ENCODE results near the gene GPATCH1. TPM values are rescaled to one million over a fixed set of nuclear protein-coding genes. Genes with fewer than 3 reads are reported as not detected.
"Not testable (repeated sequence)": the region's sequence is repeated elsewhere in the genome, so short reads cannot be mapped to it uniquely, and the experiment has no call there.

Gene GPATCH1
- total and polyA plus RNA-seq, 2 of the 4 experiments (the other 2 are of a cell fraction): 5.1 to 7.5 TPM

GRCh38 chr19:33126712-33127111 lies 45.7 kb downstream of the GPATCH1 start:
- H2BK15ac ChIP-seq (ENCODE audit: low read depth, low read length); DNase-seq; H3K79me1 ChIP-seq (ENCODE audit: low read depth in 1 of 2, low read length in 2 of 2); H2BK120ac ChIP-seq (ENCODE audit: low read depth, low read length); H2AK9ac ChIP-seq (replicated peaks; ENCODE audit: low read depth, low read length, poor library complexity); H4K20me1 ChIP-seq (ENCODE audit: insufficient read depth, low read length); H3K4me3 ChIP-seq (ENCODE audit: insufficient read depth, low read depth, low read length); H3K4me2 ChIP-seq (ENCODE audit: low read depth, low read length); H3K9me1 ChIP-seq (ENCODE audit: insufficient read depth, low read length); H3K18ac ChIP-seq (ENCODE audit: low read depth, low read length); H2BK5ac ChIP-seq (ENCODE audit: low read depth, low read length, poor library complexity, severe bottlenecking); H4K91ac ChIP-seq (ENCODE audit: insufficient read depth, low read depth, low read length); H3K9ac ChIP-seq (ENCODE audit: low read depth, low read length); in situ Hi-C loops (cut with MboI; ENCODE audit: low sequenced_read_pairs); H3K27ac ChIP-seq (ENCODE audit: insufficient read depth, low read length); H3K23ac ChIP-seq (ENCODE audit: low read depth, low read length); H4K5ac ChIP-seq (ENCODE audit: low read depth, low read length); H3K14ac ChIP-seq (replicated peaks; ENCODE audit: low read depth, low read length); H3K9me3 ChIP-seq (ENCODE audit: control insufficient read depth, insufficient read depth, low read length); BruUV-seq (replicated peaks); H3K4ac ChIP-seq (ENCODE audit: low read depth, low read length); H3K27me3 ChIP-seq (ENCODE audit: control insufficient read depth, insufficient read depth, low read length); H2AFZ ChIP-seq (replicated peaks; ENCODE audit: low read length, poor library complexity); H4K8ac ChIP-seq (ENCODE audit: low read depth in 2 of 2, low read length in 2 of 2); ATAC-seq (ENCODE audit: low read depth); POLR2A ChIA-PET (ENCODE audit: unreplicated experiment); H3K56ac ChIP-seq (ENCODE audit: extremely low read depth, insufficient read depth, low read length); dilution Hi-C loops (cut with HindIII; ENCODE audit: low sequenced_read_pairs, unreplicated experiment); H2AK5ac ChIP-seq (ENCODE audit: low read depth, low read length); H3K4me1 ChIP-seq (ENCODE audit: control insufficient read depth, insufficient read depth, low read length); H2BK20ac ChIP-seq (ENCODE audit: low read depth, low read length): not testable (repeated sequence)
- intact Hi-C loops (cut with micrococcal nuclease): loop anchor here (1.0 to 10.0 kb wide), 3 partner anchors 50 to 648 kb away; no protein-coding TSS in a partner anchor
- H3K36me3 ChIP-seq (ENCODE audit: control insufficient read depth, insufficient read depth, low read length): peaks cover 14% of the 10 kb centered on the region
- CTCF ChIA-PET: interaction anchor here (0.6 to 3.1 kb wide), 2 partner anchors 32 to 58 kb away, joined by 3 to 12 read pairs; no protein-coding TSS in a partner anchor
- 83% methylated on average over 1 of the region's 8 CpGs; no CpG with 5 or more reads in 1 of the 2 experiments for WGBS, 2 experiments (ENCODE audit: extremely low coverage in 2 of 2, insufficient read length in 1 of 2)

Measured in IMR-90 (cell line).